Measurements from ENCODE around the gene KRT6A.

The KRT6A gene

DNA sequence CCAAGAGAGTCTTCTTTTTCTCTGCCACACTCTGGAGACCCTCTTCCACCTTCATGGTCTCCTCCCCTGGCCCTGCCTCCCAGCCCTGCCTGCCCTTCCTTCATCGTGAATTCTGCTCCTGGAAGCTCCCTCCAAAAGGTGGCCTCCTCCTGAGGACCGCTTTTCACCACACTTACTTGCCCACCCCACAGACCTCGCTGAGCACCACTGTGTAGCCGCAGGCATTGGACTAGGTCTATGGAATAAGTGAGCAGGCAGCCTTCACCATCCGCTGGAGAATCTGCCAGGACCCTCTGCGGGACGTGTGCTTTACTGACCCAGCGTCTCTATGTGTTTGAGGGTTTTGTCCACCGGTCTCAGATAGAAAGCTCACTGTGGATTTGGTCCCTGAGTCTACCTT, 36.8 kb upstream of the KRT6A start:
- TF ChIP-seq, protein P1, sequence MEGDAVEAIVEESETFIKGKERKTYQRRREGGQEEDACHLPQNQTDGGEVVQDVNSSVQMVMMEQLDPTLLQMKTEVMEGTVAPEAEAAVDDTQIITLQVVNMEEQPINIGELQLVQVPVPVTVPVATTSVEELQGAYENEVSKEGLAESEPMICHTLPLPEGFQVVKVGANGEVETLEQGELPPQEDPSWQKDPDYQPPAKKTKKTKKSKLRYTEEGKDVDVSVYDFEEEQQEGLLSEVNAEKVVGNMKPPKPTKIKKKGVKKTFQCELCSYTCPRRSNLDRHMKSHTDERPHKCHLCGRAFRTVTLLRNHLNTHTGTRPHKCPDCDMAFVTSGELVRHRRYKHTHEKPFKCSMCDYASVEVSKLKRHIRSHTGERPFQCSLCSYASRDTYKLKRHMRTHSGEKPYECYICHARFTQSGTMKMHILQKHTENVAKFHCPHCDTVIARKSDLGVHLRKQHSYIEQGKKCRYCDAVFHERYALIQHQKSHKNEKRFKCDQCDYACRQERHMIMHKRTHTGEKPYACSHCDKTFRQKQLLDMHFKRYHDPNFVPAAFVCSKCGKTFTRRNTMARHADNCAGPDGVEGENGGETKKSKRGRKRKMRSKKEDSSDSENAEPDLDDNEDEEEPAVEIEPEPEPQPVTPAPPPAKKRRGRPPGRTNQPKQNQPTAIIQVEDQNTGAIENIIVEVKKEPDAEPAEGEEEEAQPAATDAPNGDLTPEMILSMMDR (conservative IDR thresholded peaks at IDR 0.05): no peak

DNA sequence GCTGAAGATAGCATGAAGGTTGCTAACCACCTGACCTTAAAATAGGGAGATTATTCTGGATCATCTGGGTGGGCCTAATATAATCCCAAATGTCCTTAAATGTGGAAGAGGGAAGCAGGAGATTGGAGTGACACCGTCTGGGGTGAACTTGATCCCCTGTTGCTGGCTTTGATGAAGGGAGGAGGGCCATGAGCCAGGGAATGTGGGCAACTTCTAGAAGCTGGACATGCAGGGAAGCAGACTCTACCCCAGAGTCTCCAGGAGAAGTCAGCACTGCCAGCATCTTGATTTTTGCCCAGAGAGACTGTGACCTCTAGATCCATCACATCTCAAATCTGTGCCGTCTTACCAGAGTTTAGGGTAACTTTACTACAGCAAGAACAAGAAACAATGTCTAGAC, 36.4 kb upstream of the KRT6A start:
- H3K27ac ChIP-seq: no peak overlapping the region
- TF ChIP-seq ZFX (IDR thresholded peaks at IDR 0.05): no peak
- TF ChIP-seq, protein P1 (conservative IDR thresholded peaks at IDR 0.05): no peak

More for the DNA sequence above, 36.8 kb upstream of the KRT6A start:
- H3K27ac ChIP-seq: no peak overlapping the region

DNA sequence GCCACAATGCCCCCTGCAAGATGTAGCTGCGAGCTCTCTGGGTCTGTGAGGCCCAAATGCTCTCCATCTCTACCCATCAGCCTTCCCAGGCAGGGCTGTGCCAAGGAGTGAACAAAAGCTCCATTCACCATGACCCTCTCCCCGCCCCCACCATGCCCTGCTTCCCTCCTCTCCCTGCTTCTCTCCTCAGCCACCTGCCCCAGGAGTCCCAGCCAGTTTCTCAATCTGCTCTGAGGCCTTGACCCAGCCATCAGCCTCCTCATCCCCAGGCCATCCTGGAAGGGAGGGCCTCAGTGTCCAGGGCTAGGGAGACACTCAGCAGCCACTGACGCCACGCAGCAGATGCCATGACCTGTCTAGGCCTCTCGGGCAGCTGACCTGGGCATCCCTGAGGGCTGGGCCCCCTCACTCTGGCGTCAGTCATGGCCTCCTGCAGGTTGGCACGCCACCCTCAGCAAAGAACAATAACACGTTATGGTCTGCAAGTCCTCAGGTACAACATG, 35.6 kb upstream of the KRT6A start:
- no peak for TF ChIP-seq ZFX (IDR thresholded peaks at IDR 0.05)
- TF ChIP-seq, protein P1 (conservative IDR thresholded peaks at IDR 0.05): no peak
- no peak overlapping the region for H3K27ac ChIP-seq

DNA sequence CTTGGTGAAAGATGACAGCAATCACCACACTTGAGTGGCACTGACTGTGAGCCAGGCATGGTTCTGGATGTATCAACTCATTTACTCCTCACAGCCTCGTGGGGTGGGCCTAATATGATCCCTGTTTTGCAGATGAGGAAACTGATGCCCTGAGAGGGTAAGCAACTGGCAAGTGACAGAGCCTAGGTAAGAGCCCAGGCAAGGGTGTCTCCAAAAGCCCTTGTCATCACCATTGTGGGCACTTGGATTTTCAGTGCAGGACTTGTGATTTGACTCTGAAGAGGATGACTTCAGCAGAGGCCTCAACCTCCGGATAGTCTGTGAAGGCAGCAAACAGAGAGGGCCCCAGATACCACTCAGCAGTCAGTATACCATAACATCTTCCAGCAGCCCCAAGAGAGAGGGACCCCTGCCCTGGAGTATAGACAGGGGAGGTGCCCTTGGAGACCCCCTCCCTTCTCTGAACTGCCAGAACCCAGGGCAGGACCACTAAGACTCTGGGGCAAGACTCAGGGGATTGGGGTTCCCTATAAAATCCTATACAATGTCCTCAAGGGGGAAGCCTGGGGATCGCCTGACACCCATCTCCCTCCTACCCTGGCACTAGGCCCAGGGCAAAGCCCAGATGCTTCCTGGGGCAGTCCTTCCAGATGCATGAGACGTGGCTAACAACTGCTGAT, 34.2 kb upstream of the KRT6A start:
- H3K27ac ChIP-seq: no peak overlapping the region
- TF ChIP-seq, protein P1 (conservative IDR thresholded peaks at IDR 0.05): no peak
- TF ChIP-seq ZFX (IDR thresholded peaks at IDR 0.05): no peak

DNA sequence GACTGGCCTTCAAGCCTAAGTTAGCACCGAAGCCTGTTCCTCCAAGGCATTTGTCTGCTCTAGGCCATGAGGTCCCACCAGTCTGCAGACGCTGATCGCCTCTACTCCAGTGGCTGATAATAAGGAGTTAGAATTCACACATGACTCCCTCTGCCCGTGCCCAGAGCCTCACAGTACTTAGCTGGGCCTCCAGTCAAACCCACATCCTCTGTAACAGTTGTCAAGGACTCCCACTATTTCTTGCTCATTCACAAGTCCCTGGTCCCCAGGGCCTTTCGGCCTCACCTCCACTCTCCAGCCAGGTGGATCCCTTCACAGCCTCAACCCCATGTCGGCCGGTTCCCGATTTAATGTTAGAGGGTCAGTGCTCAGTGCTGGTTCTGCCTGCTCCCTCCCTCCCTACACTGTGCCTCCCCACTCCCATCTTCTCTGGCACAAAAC, 33.5 kb upstream of the KRT6A start:
- TF ChIP-seq, protein P1 (conservative IDR thresholded peaks at IDR 0.05): no peak
- TF ChIP-seq ZFX (IDR thresholded peaks at IDR 0.05): no peak
- H3K27ac ChIP-seq: no peak overlapping the region

DNA sequence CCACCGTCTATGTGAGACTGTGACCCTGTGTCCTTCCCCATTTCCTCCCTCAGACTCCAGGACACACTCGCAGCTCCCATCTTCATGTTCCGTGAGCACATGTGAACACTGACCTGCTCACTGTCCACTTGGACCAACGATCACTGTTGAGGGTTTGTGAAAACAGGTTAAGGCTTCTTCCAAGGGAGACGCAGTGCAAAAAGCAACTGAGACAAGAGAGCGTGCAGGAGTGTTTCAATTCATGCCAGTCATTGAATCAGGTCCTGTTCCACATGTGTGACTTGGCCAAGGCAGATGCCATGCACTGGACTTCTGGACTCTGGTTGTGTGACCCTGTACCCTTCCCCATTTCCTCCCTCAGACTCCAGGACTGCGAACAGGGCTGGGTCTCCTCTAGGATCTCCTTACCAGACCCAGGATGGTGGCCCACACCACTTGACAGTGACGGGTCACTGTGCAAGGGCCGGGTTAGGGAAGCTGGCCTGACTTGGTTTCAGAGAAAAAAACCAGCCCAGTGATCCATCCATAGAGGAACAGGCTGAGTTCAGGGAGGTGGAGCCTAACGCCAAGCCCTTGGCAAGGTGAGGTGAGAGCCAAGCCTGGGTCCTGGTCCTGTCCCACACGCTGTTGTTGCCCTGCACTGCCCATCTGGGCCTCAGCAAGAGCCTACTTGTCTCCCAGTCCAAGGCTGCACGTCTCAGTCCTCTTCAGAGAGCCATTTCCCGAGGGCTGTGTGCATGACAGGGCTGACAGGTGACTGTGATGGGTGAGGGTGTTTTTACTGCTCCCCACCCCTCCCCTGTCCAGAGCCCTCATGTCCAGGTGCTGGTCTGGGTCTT, 32.8 kb upstream of the KRT6A start:
- H3K27ac ChIP-seq: no peak overlapping the region
- TF ChIP-seq, protein P1 (conservative IDR thresholded peaks at IDR 0.05): no peak
- TF ChIP-seq ZFX (IDR thresholded peaks at IDR 0.05): no peak
